Liver (tissue), 3 donors: ENCODE results near the gene CUBN.

Experiments used
- FOXA1 ChIP-seq: IDR thresholded peaks from 2 replicates; pipeline ENCODE4 v1.6.1; 2016; ENCODE audit warnings: antibody characterized with exemption
- GABPA ChIP-seq, 2 donors: IDR thresholded peaks in 1 of 2; conservative IDR thresholded peaks in 1 of 2; 2 replicates each; pipeline ENCODE4 v1.6.1; 2016; ENCODE audit warnings: antibody characterized with exemption in 2 of 2, mild to moderate bottlenecking in 1 of 2, moderate library complexity in 1 of 2
- HNF4A ChIP-seq, 2 donors: conservative IDR thresholded peaks; 2 replicates each; pipeline ENCODE4 v1.6.1; 2016; ENCODE audit warnings: antibody characterized with exemption in 2 of 2, mild to moderate bottlenecking in 2 of 2
- HNF4G ChIP-seq: IDR thresholded peaks from 2 replicates; pipeline ENCODE4 v1.6.1; 2016; ENCODE audit warnings: antibody characterized with exemption
- NR2F2 ChIP-seq: IDR thresholded peaks from 2 replicates; pipeline ENCODE4 v1.6.1; 2016; ENCODE audit warnings: antibody characterized with exemption
- TAF1 ChIP-seq: conservative IDR thresholded peaks from 2 replicates; pipeline ENCODE4 v1.6.1; 2016; ENCODE audit warnings: antibody characterized with exemption, mild to moderate bottlenecking
- YY1 ChIP-seq: IDR thresholded peaks from 2 replicates; pipeline ENCODE4 v1.6.1; 2016; ENCODE audit warnings: antibody characterized with exemption, mild to moderate bottlenecking
- TF ChIP-seq, protein P1 (sequence below): fragments of 150-350 bp; IDR thresholded peaks from 2 replicates; pipeline ENCODE4 v1.5.1; 2017; ENCODE audit warnings: improper control_type of control experiment, low read depth, low read length; ENCODE audit not compliant: missing input control
- TF ChIP-seq, protein P2 (sequence below): IDR thresholded peaks from 2 replicates; pipeline ENCODE4 v1.6.1; 2016; ENCODE audit warnings: antibody characterized with exemption, mild to moderate bottlenecking
- TF ChIP-seq, protein P3 (sequence below): IDR thresholded peaks from 2 replicates; pipeline ENCODE4 v1.6.1; 2016; ENCODE audit warnings: antibody characterized with exemption
- TF ChIP-seq, protein P4 (sequence below): IDR thresholded peaks from 2 replicates; pipeline ENCODE4 v1.6.1; 2016; ENCODE audit warnings: antibody characterized with exemption
- donor health status: healthy.
- donor health status: healthy.

- TF ChIP-seq, protein P1, sequence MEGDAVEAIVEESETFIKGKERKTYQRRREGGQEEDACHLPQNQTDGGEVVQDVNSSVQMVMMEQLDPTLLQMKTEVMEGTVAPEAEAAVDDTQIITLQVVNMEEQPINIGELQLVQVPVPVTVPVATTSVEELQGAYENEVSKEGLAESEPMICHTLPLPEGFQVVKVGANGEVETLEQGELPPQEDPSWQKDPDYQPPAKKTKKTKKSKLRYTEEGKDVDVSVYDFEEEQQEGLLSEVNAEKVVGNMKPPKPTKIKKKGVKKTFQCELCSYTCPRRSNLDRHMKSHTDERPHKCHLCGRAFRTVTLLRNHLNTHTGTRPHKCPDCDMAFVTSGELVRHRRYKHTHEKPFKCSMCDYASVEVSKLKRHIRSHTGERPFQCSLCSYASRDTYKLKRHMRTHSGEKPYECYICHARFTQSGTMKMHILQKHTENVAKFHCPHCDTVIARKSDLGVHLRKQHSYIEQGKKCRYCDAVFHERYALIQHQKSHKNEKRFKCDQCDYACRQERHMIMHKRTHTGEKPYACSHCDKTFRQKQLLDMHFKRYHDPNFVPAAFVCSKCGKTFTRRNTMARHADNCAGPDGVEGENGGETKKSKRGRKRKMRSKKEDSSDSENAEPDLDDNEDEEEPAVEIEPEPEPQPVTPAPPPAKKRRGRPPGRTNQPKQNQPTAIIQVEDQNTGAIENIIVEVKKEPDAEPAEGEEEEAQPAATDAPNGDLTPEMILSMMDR = no peak
- TF ChIP-seq YY1 = no peak
- TF ChIP-seq, protein P2, sequence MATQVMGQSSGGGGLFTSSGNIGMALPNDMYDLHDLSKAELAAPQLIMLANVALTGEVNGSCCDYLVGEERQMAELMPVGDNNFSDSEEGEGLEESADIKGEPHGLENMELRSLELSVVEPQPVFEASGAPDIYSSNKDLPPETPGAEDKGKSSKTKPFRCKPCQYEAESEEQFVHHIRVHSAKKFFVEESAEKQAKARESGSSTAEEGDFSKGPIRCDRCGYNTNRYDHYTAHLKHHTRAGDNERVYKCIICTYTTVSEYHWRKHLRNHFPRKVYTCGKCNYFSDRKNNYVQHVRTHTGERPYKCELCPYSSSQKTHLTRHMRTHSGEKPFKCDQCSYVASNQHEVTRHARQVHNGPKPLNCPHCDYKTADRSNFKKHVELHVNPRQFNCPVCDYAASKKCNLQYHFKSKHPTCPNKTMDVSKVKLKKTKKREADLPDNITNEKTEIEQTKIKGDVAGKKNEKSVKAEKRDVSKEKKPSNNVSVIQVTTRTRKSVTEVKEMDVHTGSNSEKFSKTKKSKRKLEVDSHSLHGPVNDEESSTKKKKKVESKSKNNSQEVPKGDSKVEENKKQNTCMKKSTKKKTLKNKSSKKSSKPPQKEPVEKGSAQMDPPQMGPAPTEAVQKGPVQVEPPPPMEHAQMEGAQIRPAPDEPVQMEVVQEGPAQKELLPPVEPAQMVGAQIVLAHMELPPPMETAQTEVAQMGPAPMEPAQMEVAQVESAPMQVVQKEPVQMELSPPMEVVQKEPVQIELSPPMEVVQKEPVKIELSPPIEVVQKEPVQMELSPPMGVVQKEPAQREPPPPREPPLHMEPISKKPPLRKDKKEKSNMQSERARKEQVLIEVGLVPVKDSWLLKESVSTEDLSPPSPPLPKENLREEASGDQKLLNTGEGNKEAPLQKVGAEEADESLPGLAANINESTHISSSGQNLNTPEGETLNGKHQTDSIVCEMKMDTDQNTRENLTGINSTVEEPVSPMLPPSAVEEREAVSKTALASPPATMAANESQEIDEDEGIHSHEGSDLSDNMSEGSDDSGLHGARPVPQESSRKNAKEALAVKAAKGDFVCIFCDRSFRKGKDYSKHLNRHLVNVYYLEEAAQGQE = no peak
- TF ChIP-seq, protein P3, sequence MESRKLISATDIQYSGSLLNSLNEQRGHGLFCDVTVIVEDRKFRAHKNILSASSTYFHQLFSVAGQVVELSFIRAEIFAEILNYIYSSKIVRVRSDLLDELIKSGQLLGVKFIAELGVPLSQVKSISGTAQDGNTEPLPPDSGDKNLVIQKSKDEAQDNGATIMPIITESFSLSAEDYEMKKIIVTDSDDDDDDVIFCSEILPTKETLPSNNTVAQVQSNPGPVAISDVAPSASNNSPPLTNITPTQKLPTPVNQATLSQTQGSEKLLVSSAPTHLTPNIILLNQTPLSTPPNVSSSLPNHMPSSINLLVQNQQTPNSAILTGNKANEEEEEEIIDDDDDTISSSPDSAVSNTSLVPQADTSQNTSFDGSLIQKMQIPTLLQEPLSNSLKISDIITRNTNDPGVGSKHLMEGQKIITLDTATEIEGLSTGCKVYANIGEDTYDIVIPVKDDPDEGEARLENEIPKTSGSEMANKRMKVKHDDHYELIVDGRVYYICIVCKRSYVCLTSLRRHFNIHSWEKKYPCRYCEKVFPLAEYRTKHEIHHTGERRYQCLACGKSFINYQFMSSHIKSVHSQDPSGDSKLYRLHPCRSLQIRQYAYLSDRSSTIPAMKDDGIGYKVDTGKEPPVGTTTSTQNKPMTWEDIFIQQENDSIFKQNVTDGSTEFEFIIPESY = no peak
- no peak for TF ChIP-seq TAF1
- no peak for TF ChIP-seq HNF4A (conservative IDR thresholded peaks at IDR 0.05)
- TF ChIP-seq, protein P4, sequence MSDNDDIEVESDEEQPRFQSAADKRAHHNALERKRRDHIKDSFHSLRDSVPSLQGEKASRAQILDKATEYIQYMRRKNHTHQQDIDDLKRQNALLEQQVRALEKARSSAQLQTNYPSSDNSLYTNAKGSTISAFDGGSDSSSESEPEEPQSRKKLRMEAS = no peak
- TF ChIP-seq FOXA1 = no peak
- no peak for TF ChIP-seq GABPA (IDR thresholded peaks at IDR 0.05 in 1 of 2, conservative IDR thresholded peaks at IDR 0.05 in 1 of 2)
- no peak for TF ChIP-seq NR2F2
- no peak for TF ChIP-seq HNF4G
Observed at GRCh38 chr10:16887565-16887964, 242.0 kb downstream of the CUBN start.
